ENCODE results near the gene FRK. TPM values are rescaled to one million over a fixed set of nuclear protein-coding genes. Genes with fewer than 3 reads are reported as not detected.
"Not testable (repeated sequence)": the region's sequence is repeated elsewhere in the genome, so short reads cannot be mapped to it uniquely, and the experiment has no call there.

FRK gene
- total and polyA plus RNA-seq, 8 donors = 0.72 to 11.6 (median 4.5) TPM

DNA sequence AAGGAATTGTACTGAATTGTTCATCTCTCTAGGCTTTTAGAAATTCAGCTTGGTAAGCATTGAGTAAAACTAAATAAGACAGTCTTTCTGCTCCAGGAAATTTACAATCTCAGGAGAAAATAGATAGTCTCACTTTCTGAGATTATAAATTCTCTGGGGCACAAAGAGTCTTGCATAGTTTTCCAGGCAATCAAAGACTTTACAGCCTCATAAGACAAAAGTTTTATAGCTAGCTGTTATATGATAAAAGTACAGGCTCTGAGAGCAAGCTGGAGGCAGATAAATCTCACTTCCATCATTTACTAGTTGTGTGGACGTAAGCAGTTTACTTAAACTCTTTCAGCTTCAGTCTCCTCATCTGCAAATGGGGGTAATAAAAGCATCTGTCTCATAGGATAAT, 11.4 kb downstream of the FRK start:
- DNase-seq = no peak
- H3K36me3 ChIP-seq = no peaks in the 10 kb centered on the region
- TF ChIP-seq, protein P1, sequence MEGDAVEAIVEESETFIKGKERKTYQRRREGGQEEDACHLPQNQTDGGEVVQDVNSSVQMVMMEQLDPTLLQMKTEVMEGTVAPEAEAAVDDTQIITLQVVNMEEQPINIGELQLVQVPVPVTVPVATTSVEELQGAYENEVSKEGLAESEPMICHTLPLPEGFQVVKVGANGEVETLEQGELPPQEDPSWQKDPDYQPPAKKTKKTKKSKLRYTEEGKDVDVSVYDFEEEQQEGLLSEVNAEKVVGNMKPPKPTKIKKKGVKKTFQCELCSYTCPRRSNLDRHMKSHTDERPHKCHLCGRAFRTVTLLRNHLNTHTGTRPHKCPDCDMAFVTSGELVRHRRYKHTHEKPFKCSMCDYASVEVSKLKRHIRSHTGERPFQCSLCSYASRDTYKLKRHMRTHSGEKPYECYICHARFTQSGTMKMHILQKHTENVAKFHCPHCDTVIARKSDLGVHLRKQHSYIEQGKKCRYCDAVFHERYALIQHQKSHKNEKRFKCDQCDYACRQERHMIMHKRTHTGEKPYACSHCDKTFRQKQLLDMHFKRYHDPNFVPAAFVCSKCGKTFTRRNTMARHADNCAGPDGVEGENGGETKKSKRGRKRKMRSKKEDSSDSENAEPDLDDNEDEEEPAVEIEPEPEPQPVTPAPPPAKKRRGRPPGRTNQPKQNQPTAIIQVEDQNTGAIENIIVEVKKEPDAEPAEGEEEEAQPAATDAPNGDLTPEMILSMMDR (IDR thresholded peaks at IDR 0.05) = no peak
- H3K27ac ChIP-seq = no peak overlapping the region
- H3K27me3 ChIP-seq = no peaks in the 10 kb centered on the region
- FAIRE-seq = peak; percentile 32
- no peaks in the 10 kb centered on the region for H3K9me3 ChIP-seq
- H3K4me1 ChIP-seq = peaks cover 0 to 6% (median 4%) of the 10 kb centered on the region in 3 donors
- WGBS, 2 donors = 93 to 100% methylated on average over 1 of the region's 1 CpG
- H3K4me3 ChIP-seq = no peak overlapping the region
- intact Hi-C loops (cut with DNase I) = no loop called here
- ATAC-seq = no peak

DNA sequence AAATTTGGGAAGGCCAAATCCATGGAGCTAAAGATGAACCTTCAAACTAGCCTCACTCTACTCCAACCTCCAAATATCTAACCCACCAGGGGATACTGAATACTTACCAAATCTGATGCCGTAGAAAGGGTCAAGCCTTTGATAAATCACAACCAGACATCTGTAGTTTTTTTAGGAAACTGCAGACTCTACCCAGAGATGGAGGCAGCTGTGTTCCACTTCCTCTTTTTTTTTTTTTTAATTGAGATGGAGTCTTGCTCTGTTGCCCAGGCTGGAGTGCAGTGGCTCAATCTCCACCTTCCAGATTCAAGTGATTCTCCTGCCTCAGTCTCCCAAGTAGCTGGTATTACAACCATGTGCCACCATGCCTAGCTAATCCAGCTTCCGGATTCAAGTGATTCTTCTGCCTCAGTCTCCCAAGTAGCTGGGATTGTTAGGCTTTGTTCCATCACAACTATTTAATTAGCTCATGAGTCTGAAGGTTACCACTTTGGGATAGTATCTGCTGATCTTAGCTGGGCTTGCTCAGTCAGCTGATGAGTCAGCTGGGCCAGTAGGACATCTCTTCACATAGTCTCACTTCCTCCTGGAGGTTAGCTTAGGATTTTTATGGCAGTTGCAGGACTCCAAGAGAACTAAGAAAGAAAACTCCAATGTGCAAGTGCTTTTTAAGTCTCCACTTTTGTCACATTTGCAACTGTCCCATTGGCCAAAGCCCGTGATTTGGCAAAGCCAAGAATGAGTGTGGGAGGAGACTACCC, 13.3 kb downstream of the FRK start:
- Histone ChIP-seq H3K27ac (no peak overlapping the region), H3K27me3 (no peaks in the 10 kb centered on the region), H3K36me3 (no peaks in the 10 kb centered on the region), H3K4me3 (no peak overlapping the region), H3K9me3 (no peaks in the 10 kb centered on the region), H3K4me1 (no peaks in the 10 kb centered on the region)
- FAIRE-seq (no peak), ATAC-seq (peak in 3 of 4 donors; percentile 30 to 67 (median 65)), DNase-seq (no peak)
- intact Hi-C loops (cut with DNase I) = no loop called here
- TF ChIP-seq, protein P1 (IDR thresholded peaks at IDR 0.05) = no peak
- WGBS, 2 donors = 95 to 97% methylated on average over 3 of the region's 3 CpGs

DNA sequence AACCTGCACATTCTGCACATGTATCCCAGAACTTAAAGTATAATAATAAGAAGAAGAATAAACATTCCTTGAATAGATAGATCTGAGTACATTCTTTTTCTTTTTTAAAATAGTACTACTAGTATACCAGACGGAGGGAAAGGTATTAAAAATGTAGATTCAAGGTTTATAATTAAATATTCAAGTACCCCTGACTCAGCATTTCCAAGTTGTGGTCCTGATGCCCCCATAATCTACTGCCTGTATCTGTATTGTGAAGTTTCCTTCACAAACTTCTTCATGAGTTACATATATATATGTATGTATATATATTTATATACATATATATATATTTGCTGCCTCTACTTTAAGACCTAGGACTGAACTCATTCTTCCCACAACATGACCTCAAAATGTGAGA, 14.0 kb downstream of the FRK start:
- no peak for FAIRE-seq
- intact Hi-C loops (cut with DNase I) = no loop called here

DNA sequence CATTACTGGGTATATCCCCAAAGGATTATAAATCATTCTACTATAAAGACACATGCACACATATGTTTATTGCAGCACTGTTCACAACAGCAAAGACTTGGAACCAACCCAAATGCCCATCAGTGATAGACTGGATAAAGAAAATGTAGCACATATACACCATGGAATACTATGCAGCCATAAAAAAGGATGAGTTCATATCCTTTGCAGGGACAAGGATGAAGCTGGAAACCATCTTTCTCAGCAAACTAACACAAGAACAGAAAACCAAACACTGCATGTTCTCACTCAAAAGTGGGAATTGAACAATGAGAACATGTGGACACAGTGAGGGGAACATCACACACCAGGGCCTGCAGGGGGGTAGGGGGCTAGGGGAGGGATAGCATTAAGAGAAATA, 14.4 kb downstream of the FRK start:
- intact Hi-C loops (cut with DNase I); DNase-seq; H3K9me3 ChIP-seq; H3K36me3 ChIP-seq; H3K4me3 ChIP-seq; FAIRE-seq; ATAC-seq; H3K4me1 ChIP-seq; H3K27me3 ChIP-seq; H3K27ac ChIP-seq: not testable (repeated sequence)

More for the DNA sequence above, 14.0 kb downstream of the FRK start:
- no peaks in the 10 kb centered on the region for H3K36me3 ChIP-seq
- TF ChIP-seq, protein P1 (IDR thresholded peaks at IDR 0.05) = no peak
- ATAC-seq = no peak
- H3K9me3 ChIP-seq = no peaks in the 10 kb centered on the region
- H3K4me3 ChIP-seq = no peak overlapping the region
- no peak overlapping the region for H3K27ac ChIP-seq
- H3K27me3 ChIP-seq = no peaks in the 10 kb centered on the region
- H3K4me1 ChIP-seq = no peaks in the 10 kb centered on the region
- DNase-seq = no peak
- 0% methylated on average over 1 of the region's 1 CpG for WGBS, 2 donors

DNA sequence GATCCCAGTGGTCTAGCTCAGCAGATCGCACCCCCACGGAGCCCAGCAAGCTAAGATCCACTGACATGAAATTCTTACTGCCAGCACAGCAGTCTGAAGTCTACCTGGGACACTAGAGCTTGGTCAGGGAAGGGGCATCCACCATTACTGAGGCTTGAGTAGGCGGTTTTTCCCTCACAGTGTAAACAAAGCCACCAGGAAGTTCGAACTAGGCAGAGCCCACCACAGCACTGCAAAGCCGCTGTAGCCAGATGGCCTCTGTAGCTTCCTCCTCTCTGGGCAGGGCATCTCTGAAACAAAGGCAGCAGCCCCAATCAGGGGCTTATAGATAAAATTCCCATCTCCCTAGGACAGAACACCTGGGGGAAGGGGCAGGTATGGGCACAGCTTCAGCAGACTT, 18.8 kb downstream of the FRK start:
- ATAC-seq (no peak), DNase-seq (peak in 1 of 6 donors; percentile 12), FAIRE-seq (no peak)
- no peaks in the 10 kb centered on the region for H3K9me3 ChIP-seq
- WGBS, 2 donors = 93 to 98% methylated on average over 5 of the region's 5 CpGs
- no peaks in the 10 kb centered on the region for H3K36me3 ChIP-seq
- no peak overlapping the region for H3K27ac ChIP-seq
- no peak overlapping the region for H3K4me3 ChIP-seq
- TF ChIP-seq, protein P1 (IDR thresholded peaks at IDR 0.05) = no peak
- H3K4me1 ChIP-seq = no peaks in the 10 kb centered on the region
- no peaks in the 10 kb centered on the region for H3K27me3 ChIP-seq
- intact Hi-C loops (cut with DNase I) = no loop called here

Measured in pancreas (tissue), 10 donors.